K562 (cell line): ENCODE results near the gene TYROBP.

Source experiments
- RAD21 ChIP-seq, 2 experiments: fragments of 250-450 bp in 1 of 2; fragments of 450-650 bp in 1 of 2; sonication (Bioruptor Pico) in 1 of 2; formaldehyde crosslinking in 1 of 2; IDR thresholded peaks in 1 of 2; conservative IDR thresholded peaks in 1 of 2; 2 replicates each; pipeline versions ENCODE4 v1.4.0 to v1.8.0; 2020 to 2022; ENCODE audit warnings: mild to moderate bottlenecking in 2 of 2, moderate library complexity in 1 of 2
- ZBED1 ChIP-seq: IDR thresholded peaks from 2 replicates; pipeline ENCODE4 v1.6.1; 2014
- ZC3H11A ChIP-seq: IDR thresholded peaks from 2 replicates; pipeline ENCODE4 v1.6.1; 2012; ENCODE audit warnings: low read depth, low read length, improper control_type of control experiment
- TF ChIP-seq, protein P1 (sequence below): sonication (generic); formaldehyde crosslinking; IDR thresholded peaks from 2 replicates; pipeline ENCODE4 v1.8.1; 2023; ENCODE audit warnings: mild to moderate bottlenecking, missing genetic modification reagents
- TF ChIP-seq, protein P2 (sequence below), 3 experiments: IDR thresholded peaks in 2 of 3; conservative IDR thresholded peaks in 1 of 3; 2 replicates each; pipeline ENCODE4 v1.5.1; 2011 to 2012; ENCODE audit warnings: low read length in 3 of 3, mild to moderate bottlenecking in 3 of 3, control low read depth in 2 of 3, improper control_type of control experiment in 1 of 3, inconsistent platforms in 1 of 3, low read depth in 1 of 3, mixed read lengths in 1 of 3, moderate library complexity in 1 of 3; ENCODE audit not compliant: insufficient read depth in 2 of 3

- TF ChIP-seq, protein P1, sequence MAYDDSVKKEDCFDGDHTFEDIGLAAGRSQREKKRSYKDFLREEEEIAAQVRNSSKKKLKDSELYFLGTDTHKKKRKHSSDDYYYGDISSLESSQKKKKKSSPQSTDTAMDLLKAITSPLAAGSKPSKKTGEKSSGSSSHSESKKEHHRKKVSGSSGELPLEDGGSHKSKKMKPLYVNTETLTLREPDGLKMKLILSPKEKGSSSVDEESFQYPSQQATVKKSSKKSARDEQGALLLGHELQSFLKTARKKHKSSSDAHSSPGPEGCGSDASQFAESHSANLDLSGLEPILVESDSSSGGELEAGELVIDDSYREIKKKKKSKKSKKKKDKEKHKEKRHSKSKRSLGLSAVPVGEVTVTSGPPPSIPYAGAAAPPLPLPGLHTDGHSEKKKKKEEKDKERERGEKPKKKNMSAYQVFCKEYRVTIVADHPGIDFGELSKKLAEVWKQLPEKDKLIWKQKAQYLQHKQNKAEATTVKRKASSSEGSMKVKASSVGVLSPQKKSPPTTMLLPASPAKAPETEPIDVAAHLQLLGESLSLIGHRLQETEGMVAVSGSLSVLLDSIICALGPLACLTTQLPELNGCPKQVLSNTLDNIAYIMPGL (CRISPR knock-in tag) = no peak
- TF ChIP-seq, protein P2, sequence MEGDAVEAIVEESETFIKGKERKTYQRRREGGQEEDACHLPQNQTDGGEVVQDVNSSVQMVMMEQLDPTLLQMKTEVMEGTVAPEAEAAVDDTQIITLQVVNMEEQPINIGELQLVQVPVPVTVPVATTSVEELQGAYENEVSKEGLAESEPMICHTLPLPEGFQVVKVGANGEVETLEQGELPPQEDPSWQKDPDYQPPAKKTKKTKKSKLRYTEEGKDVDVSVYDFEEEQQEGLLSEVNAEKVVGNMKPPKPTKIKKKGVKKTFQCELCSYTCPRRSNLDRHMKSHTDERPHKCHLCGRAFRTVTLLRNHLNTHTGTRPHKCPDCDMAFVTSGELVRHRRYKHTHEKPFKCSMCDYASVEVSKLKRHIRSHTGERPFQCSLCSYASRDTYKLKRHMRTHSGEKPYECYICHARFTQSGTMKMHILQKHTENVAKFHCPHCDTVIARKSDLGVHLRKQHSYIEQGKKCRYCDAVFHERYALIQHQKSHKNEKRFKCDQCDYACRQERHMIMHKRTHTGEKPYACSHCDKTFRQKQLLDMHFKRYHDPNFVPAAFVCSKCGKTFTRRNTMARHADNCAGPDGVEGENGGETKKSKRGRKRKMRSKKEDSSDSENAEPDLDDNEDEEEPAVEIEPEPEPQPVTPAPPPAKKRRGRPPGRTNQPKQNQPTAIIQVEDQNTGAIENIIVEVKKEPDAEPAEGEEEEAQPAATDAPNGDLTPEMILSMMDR (IDR thresholded peaks at IDR 0.05 in 2 of 3, conservative IDR thresholded peaks at IDR 0.05 in 1 of 3; ENCODE audit: insufficient read depth in 2 of 3, low read depth in 1 of 3, low read length in 3 of 3) = no peak
- no peak for TF ChIP-seq ZBED1
- TF ChIP-seq RAD21 (CRISPR knock-in tag; conservative IDR thresholded peaks at IDR 0.05 in 1 of 2, IDR thresholded peaks at IDR 0.05 in 1 of 2) = no peak
- TF ChIP-seq ZC3H11A = no peak
Observed at GRCh38 chr19:35902870-35903475, 5.1 kb downstream of the TYROBP start.
